ENCODE data around the gene EEPD1.

DNA sequence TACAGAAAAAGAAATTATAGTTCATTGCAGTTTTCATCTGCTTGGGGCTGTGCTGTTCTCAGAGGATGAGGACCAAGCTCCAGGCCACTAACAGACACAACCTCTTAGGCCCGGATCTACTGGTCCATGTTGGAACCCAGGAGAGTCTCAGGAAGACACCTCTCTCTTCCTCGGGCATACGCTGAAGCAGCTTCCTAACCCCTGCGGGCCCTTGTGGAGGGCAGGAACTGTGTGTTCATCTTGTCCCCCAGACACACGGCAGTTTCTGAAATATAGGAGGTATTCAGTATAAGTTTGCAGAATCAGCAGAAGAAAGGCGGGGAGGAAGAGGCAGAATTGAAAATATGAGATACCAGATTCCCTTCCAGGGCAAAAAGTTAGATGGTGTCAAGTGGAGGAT is 78.4 kb downstream of the EEPD1 start:
- TF ChIP-seq EP300 (IDR thresholded peaks at IDR 0.05) (no peak), POLR2A (IDR thresholded peaks at IDR 0.05) (no peak), POLR2AphosphoS5 (IDR thresholded peaks at IDR 0.05) (no peak)
- TF ChIP-seq, protein P1, sequence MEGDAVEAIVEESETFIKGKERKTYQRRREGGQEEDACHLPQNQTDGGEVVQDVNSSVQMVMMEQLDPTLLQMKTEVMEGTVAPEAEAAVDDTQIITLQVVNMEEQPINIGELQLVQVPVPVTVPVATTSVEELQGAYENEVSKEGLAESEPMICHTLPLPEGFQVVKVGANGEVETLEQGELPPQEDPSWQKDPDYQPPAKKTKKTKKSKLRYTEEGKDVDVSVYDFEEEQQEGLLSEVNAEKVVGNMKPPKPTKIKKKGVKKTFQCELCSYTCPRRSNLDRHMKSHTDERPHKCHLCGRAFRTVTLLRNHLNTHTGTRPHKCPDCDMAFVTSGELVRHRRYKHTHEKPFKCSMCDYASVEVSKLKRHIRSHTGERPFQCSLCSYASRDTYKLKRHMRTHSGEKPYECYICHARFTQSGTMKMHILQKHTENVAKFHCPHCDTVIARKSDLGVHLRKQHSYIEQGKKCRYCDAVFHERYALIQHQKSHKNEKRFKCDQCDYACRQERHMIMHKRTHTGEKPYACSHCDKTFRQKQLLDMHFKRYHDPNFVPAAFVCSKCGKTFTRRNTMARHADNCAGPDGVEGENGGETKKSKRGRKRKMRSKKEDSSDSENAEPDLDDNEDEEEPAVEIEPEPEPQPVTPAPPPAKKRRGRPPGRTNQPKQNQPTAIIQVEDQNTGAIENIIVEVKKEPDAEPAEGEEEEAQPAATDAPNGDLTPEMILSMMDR (IDR thresholded peaks at IDR 0.05): no peak
